ENCODE data around the gene NKX3-2.

The NKX3-2 gene

GRCh38 chr4:13543839-13544605 is at the start of gene NKX3-2:
NKX3-2 (minus strand) TSS chr4:13544508; CDS start chr4:13544414, 94 bp downstream.
- no peaks in the 10 kb centered on the region; a peak in 2 of 22 replicates for H3K36me3 ChIP-seq
- no peak within 1 kb of the TSS for H3K27ac ChIP-seq
- peak within 1 kb of the TSS in 6 of 11 experiments; percentile 14 to 56 (median 26); a peak in 5 of 22 replicates for H3K9ac ChIP-seq
- peak within 1 kb of the TSS; percentile 75 to 96 (median 89) for H3K4me2 ChIP-seq
- peak within 1 kb of the TSS; percentile 54 to 71 (median 60) for H3K4me3 ChIP-seq
- peaks cover 98 to 100% (median 100%) of the 10 kb centered on the region in 11 experiments for H3K27me3 ChIP-seq
- H4K20me1 ChIP-seq: peaks cover 0 to 92% (median 69%) of the 10 kb centered on the region in 11 experiments; a peak in 17 of 22 replicates
- no peak for TF ChIP-seq Cebpa-rat (IDR thresholded peaks at IDR 0.05)
- H3K4me1 ChIP-seq: peaks cover 25 to 38% (median 27%) of the 10 kb centered on the region in 10 experiments
- peaks cover 23 to 44% (median 34%) of the 10 kb centered on the region in 11 experiments for H3K9me3 ChIP-seq (replicated peaks in 1 of 11)

GRCh38 chr4:13592220-13592619 is 47.9 kb upstream of the NKX3-2 start:
- no peak overlapping the region for H3K4me3 ChIP-seq
- no peak overlapping the region for H3K9ac ChIP-seq
- H3K36me3 ChIP-seq: peaks cover 87 to 100% (median 100%) of the 10 kb centered on the region in 11 experiments
- no peaks in the 10 kb centered on the region for H3K4me1 ChIP-seq
- no peaks in the 10 kb centered on the region for H3K27me3 ChIP-seq
- H3K9me3 ChIP-seq (replicated peaks in 1 of 11): no peaks in the 10 kb centered on the region
- no peak overlapping the region for H3K4me2 ChIP-seq
- no peak for TF ChIP-seq Cebpa-rat (IDR thresholded peaks at IDR 0.05)
- no peaks in the 10 kb centered on the region for H4K20me1 ChIP-seq
- H3K27ac ChIP-seq: no peak overlapping the region

GRCh38 chr4:13590766-13591165 is 46.5 kb upstream of the NKX3-2 start:
- H3K4me2 ChIP-seq: no peak overlapping the region
- H3K36me3 ChIP-seq: peaks cover 87 to 100% (median 100%) of the 10 kb centered on the region in 11 experiments
- no peaks in the 10 kb centered on the region for H3K27me3 ChIP-seq
- no peak overlapping the region for H3K9ac ChIP-seq
- H3K4me3 ChIP-seq: no peak overlapping the region
- H3K27ac ChIP-seq: no peak overlapping the region
- H3K9me3 ChIP-seq (replicated peaks in 1 of 11): no peaks in the 10 kb centered on the region
- TF ChIP-seq Cebpa-rat (IDR thresholded peaks at IDR 0.05): no peak
- no peaks in the 10 kb centered on the region for H4K20me1 ChIP-seq
- no peaks in the 10 kb centered on the region for H3K4me1 ChIP-seq

- Histone ChIP-seq H3K27ac (no peak overlapping the region), H3K4me2 (no peak overlapping the region), H3K4me1 (no peaks in the 10 kb centered on the region), H3K4me3 (no peak overlapping the region), H4K20me1 (no peaks in the 10 kb centered on the region), H3K27me3 (no peaks in the 10 kb centered on the region), H3K36me3 (peaks cover 86 to 100% (median 99%) of the 10 kb centered on the region in 11 experiments), H3K9me3 (replicated peaks in 1 of 11) (no peaks in the 10 kb centered on the region), H3K9ac (no peak overlapping the region)
- TF ChIP-seq Cebpa-rat (IDR thresholded peaks at IDR 0.05): no peak
These were observed 44.6 kb upstream of the NKX3-2 start for GRCh38 chr4:13588954-13589353.

GRCh38 chr4:13584481-13584880 is 40.2 kb upstream of the NKX3-2 start:
- H4K20me1 ChIP-seq: no peaks in the 10 kb centered on the region
- no peaks in the 10 kb centered on the region for H3K27me3 ChIP-seq
- peaks cover 96 to 100% (median 99%) of the 10 kb centered on the region in 11 experiments for H3K36me3 ChIP-seq
- peaks cover 0 to 12% (median 7%) of the 10 kb centered on the region in 10 experiments; a peak in 11 of 20 replicates for H3K4me1 ChIP-seq
- H3K27ac ChIP-seq: no peak overlapping the region
- no peak overlapping the region for H3K9ac ChIP-seq
- H3K4me3 ChIP-seq: no peak overlapping the region
- TF ChIP-seq Cebpa-rat (IDR thresholded peaks at IDR 0.05): no peak
- no peak overlapping the region for H3K4me2 ChIP-seq
- H3K9me3 ChIP-seq (replicated peaks in 1 of 11): no peaks in the 10 kb centered on the region

GRCh38 chr4:13580036-13580435 is 35.7 kb upstream of the NKX3-2 start:
- TF ChIP-seq Cebpa-rat (IDR thresholded peaks at IDR 0.05): peak in 4 of 11 experiments; percentile 28 to 86 (median 65); a peak in 4 of 22 replicates
- Histone ChIP-seq H4K20me1 (no peaks in the 10 kb centered on the region), H3K9ac (peak overlapping the region in 5 of 11 experiments; percentile 25 to 53 (median 50); a peak in 8 of 22 replicates), H3K4me2 (peak overlapping the region in 6 of 11 experiments; percentile 3 to 68 (median 36); a peak in 10 of 22 replicates), H3K36me3 (peaks cover 97 to 100% (median 99%) of the 10 kb centered on the region in 11 experiments), H3K9me3 (replicated peaks in 1 of 11) (no peaks in the 10 kb centered on the region), H3K4me3 (no peak overlapping the region), H3K27me3 (no peaks in the 10 kb centered on the region), H3K27ac (peak overlapping the region in 9 of 11 experiments; percentile 36 to 84 (median 67); a peak in 15 of 22 replicates), H3K4me1 (peaks cover 0 to 12% (median 7%) of the 10 kb centered on the region in 10 experiments; a peak in 11 of 20 replicates)

- H3K36me3 ChIP-seq: peaks cover 98 to 100% (median 100%) of the 10 kb centered on the region in 11 experiments
- TF ChIP-seq Cebpa-rat (IDR thresholded peaks at IDR 0.05): no peak
- H4K20me1 ChIP-seq: no peaks in the 10 kb centered on the region
These were observed 33.4 kb upstream of the NKX3-2 start for GRCh38 chr4:13577660-13578059.

GRCh38 chr4:13570916-13571315 is 26.6 kb upstream of the NKX3-2 start:
- Histone ChIP-seq H3K9ac (no peak overlapping the region), H3K4me1 (no peaks in the 10 kb centered on the region), H3K27me3 (no peaks in the 10 kb centered on the region), H3K36me3 (peaks cover 89 to 100% (median 98%) of the 10 kb centered on the region in 11 experiments), H4K20me1 (peaks cover 0 to 6% (median 0%) of the 10 kb centered on the region in 11 experiments; a peak in 1 of 22 replicates), H3K27ac (no peak overlapping the region), H3K4me3 (no peak overlapping the region), H3K4me2 (no peak overlapping the region), H3K9me3 (replicated peaks in 1 of 11) (no peaks in the 10 kb centered on the region)
- TF ChIP-seq Cebpa-rat (IDR thresholded peaks at IDR 0.05): no peak

More at GRCh38 chr4:13577660-13578059, 33.4 kb upstream of the NKX3-2 start:
- H3K27me3 ChIP-seq: no peaks in the 10 kb centered on the region
- H3K9ac ChIP-seq: no peak overlapping the region
- no peaks in the 10 kb centered on the region for H3K9me3 ChIP-seq (replicated peaks in 1 of 11)
- H3K4me3 ChIP-seq: no peak overlapping the region
- H3K4me1 ChIP-seq: peaks cover 0 to 12% (median 7%) of the 10 kb centered on the region in 10 experiments; a peak in 11 of 20 replicates
- no peak overlapping the region for H3K27ac ChIP-seq
- no peak overlapping the region for H3K4me2 ChIP-seq

- H3K9ac ChIP-seq: no peak overlapping the region
- no peaks in the 10 kb centered on the region for H3K27me3 ChIP-seq
- no peaks in the 10 kb centered on the region for H3K4me1 ChIP-seq
- no peak for TF ChIP-seq Cebpa-rat (IDR thresholded peaks at IDR 0.05)
- H3K27ac ChIP-seq: no peak overlapping the region
- H3K4me2 ChIP-seq: no peak overlapping the region
- no peak overlapping the region for H3K4me3 ChIP-seq
- H3K36me3 ChIP-seq: peaks cover 51 to 66% (median 62%) of the 10 kb centered on the region in 11 experiments
- H3K9me3 ChIP-seq (replicated peaks in 1 of 11): no peaks in the 10 kb centered on the region
- H4K20me1 ChIP-seq: 0 out of 22 replicates have a peak, but pooled peaks cover 0 to 4% (median 0%) of the 10 kb centered on the region in 11 experiments
These were observed 22.8 kb upstream of the NKX3-2 start for GRCh38 chr4:13567125-13567524.
